ENCODE results near the gene SPRED2.

The SPRED2 gene

DNA sequence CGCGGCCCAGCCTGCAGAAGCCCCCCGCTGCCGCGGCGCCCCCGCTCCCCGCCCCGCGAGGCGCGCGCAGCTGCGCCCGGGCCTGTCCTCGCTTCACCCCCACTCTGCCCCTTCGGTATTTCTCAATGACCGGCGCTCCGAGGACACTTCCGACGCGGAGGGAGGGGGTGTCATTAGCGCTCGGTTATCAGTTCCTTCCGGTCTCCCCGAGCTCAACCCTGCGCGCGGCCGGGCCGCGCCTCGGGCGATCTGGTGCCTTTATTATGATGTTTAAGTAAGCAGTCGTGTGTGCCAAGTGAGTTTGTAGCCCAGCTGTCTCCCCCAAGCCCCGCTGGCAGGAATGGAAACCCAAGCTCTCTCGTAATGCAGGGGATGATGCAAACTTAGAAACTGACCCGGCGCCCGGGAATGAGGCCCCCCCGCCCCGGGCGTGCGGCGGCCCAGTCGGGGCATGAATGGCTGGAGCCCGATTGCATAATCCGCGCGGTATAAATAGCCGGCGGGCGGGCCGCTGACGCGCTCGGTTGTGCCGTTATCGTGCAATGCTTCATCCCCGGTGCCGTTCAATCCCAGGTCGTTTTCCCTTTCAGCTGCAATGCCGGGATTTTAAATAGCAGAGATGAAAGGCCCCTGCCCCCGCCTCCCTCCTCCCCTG is 3.9 kb upstream of the SPRED2 start:
- H3K4me2 ChIP-seq, result peak overlapping the region; percentile 76 to 93 (median 88)
- H3K9me3 ChIP-seq (replicated peaks in 1 of 11), result no peaks in the 10 kb centered on the region
- peaks cover 24 to 48% (median 44%) of the 10 kb centered on the region in 10 experiments for H3K4me1 ChIP-seq
- peak overlapping the region; percentile 85 to 97 (median 91) for H3K27ac ChIP-seq
- no peaks in the 10 kb centered on the region for H3K27me3 ChIP-seq
- TF ChIP-seq Cebpa-rat (IDR thresholded peaks at IDR 0.05), result peak; percentile 73 to 97 (median 89); a peak in 21 of 22 replicates
- no peaks in the 10 kb centered on the region for H3K36me3 ChIP-seq
- H4K20me1 ChIP-seq, result peaks cover 0 to 4% (median 2%) of the 10 kb centered on the region in 11 experiments; a peak in 8 of 22 replicates
- H3K4me3 ChIP-seq, result peak overlapping the region; percentile 61 to 79 (median 67)
- H3K9ac ChIP-seq, result peak overlapping the region; percentile 81 to 95 (median 89)

DNA sequence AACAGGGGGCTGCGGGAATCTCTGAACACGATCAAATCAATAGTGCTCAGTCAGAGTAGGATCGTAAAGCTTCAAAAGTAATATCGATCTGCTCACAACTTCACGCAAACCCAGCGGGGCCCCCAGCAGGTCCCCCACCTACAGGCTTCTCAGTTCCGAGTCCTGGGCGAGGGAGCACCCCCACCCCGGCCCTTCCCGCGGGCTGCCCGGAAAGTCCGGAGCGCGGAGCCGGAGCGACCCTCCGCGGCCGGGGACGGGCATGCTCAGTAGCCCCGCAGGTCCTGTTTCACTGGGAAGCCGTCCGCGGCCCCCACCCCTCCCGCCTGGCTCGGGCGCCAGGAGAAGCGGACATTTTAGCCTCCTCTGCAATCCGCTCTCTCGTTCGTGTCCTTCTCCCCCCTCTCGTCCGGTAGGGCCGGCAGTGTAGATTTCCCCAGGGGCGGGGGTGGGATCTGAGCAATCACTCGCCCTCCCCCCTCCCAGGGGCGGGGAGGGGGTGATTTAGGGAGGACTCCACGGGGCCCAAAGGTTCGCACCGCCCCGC is 3.3 kb upstream of the SPRED2 start:
- Histone ChIP-seq H4K20me1 (peaks cover 3 to 10% (median 8%) of the 10 kb centered on the region in 11 experiments; a peak in 20 of 22 replicates), H3K4me3 (peak overlapping the region; percentile 61 to 79 (median 67)), H3K9ac (peak overlapping the region; percentile 81 to 95 (median 89)), H3K4me1 (peaks cover 24 to 49% (median 44%) of the 10 kb centered on the region in 10 experiments), H3K4me2 (peak overlapping the region; percentile 76 to 93 (median 88)), H3K9me3 (replicated peaks in 1 of 11) (no peaks in the 10 kb centered on the region), H3K27me3 (no peaks in the 10 kb centered on the region), H3K36me3 (no peaks in the 10 kb centered on the region), H3K27ac (peak overlapping the region; percentile 85 to 97 (median 91))
- no peak for TF ChIP-seq Cebpa-rat (IDR thresholded peaks at IDR 0.05)

- H3K4me3 ChIP-seq, result peak overlapping the region in 9 of 10 experiments; percentile 61 to 79 (median 67); a peak in 16 of 20 replicates
Observed at GRCh38 chr2:65434592-65435241, 2.3 kb upstream of the SPRED2 start.

GRCh38 chr2:65431421-65432226 is 775 bp downstream of the SPRED2 start:
- Histone ChIP-seq H3K27me3 (no peaks in the 10 kb centered on the region; a peak in 1 of 22 replicates), H3K9ac (peak overlapping the region; percentile 78 to 94 (median 90)), H3K9me3 (replicated peaks in 1 of 11) (no peaks in the 10 kb centered on the region), H3K4me3 (peak overlapping the region; percentile 84 to 96 (median 92)), H4K20me1 (peaks cover 44 to 51% (median 49%) of the 10 kb centered on the region in 11 experiments), H3K36me3 (peaks cover 0 to 6% (median 0%) of the 10 kb centered on the region in 11 experiments; a peak in 3 of 22 replicates), H3K4me2 (peak overlapping the region; percentile 90 to 98 (median 98)), H3K4me1 (peaks cover 24 to 44% (median 37%) of the 10 kb centered on the region in 10 experiments), H3K27ac (peak overlapping the region; percentile 73 to 91 (median 86))
- no peak for TF ChIP-seq Cebpa-rat (IDR thresholded peaks at IDR 0.05)

More at GRCh38 chr2:65434592-65435241, 2.3 kb upstream of the SPRED2 start:
- Histone ChIP-seq H3K4me2 (peak overlapping the region; percentile 76 to 93 (median 88)), H3K27me3 (no peaks in the 10 kb centered on the region; a peak in 1 of 22 replicates), H4K20me1 (peaks cover 13 to 20% (median 18%) of the 10 kb centered on the region in 11 experiments), H3K9ac (peak overlapping the region in 6 of 11 experiments; percentile 81 to 95 (median 88); a peak in 12 of 22 replicates), H3K9me3 (replicated peaks in 1 of 11) (no peaks in the 10 kb centered on the region), H3K4me1 (peaks cover 32 to 58% (median 53%) of the 10 kb centered on the region in 10 experiments), H3K27ac (peak overlapping the region in 5 of 11 experiments; percentile 90 to 97 (median 92); a peak in 8 of 22 replicates), H3K36me3 (peaks cover 0 to 4% (median 0%) of the 10 kb centered on the region in 11 experiments; a peak in 2 of 22 replicates)
- TF ChIP-seq Cebpa-rat (IDR thresholded peaks at IDR 0.05), result no peak

DNA sequence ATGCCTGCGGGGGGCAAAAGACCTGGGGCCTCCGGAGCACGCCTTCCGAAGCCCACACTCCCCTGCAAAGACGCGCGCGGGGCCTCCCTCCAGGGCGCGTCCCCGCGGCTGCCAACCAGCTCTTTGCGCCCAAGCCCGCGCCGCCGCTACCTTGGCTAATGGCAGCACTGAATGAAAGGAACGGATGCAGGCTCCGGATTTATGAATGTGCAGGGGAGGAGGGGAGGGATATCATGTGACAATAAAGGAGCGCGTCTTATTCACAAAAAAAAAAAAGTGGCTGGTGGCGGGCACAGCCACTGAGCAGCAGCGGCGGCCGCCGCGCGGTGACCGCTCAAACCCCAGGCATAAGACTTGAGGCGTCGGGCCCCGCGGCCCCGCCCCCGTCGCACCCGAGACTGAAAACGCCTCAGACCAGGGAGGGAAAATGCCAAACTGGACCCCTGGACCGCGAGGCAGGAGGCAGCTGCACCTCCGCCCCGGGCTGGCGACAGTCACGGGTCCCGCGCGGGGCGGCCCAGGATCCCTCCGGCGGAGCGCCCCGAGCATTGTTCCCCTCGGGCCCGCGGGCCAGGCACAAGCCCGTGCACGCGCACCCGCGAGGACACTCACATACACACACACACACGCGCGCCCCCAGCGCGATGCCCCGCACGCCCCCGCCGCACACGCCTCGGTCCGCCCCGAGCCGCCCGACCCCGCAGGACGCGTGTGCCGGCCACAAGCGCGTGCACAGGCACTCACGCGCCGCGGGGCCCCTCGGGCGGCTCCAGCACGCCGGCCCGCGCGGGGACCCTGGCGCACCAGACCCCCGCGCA is 1.6 kb downstream of the SPRED2 start:
- H3K36me3 ChIP-seq, result peaks cover 0 to 6% (median 0%) of the 10 kb centered on the region in 11 experiments; a peak in 3 of 22 replicates
- H3K9me3 ChIP-seq (replicated peaks in 1 of 11), result no peaks in the 10 kb centered on the region
- no peak for TF ChIP-seq Cebpa-rat (IDR thresholded peaks at IDR 0.05)
- peaks cover 24 to 41% (median 37%) of the 10 kb centered on the region in 10 experiments for H3K4me1 ChIP-seq
- H3K4me3 ChIP-seq, result peak overlapping the region; percentile 84 to 96 (median 92)
- peak overlapping the region; percentile 90 to 98 (median 98) for H3K4me2 ChIP-seq
- peak overlapping the region; percentile 73 to 91 (median 86); a peak in 21 of 22 replicates for H3K27ac ChIP-seq
- no peaks in the 10 kb centered on the region; a peak in 1 of 22 replicates for H3K27me3 ChIP-seq
- H3K9ac ChIP-seq, result peak overlapping the region; percentile 78 to 94 (median 90)
- peaks cover 52 to 59% (median 57%) of the 10 kb centered on the region in 11 experiments for H4K20me1 ChIP-seq

DNA sequence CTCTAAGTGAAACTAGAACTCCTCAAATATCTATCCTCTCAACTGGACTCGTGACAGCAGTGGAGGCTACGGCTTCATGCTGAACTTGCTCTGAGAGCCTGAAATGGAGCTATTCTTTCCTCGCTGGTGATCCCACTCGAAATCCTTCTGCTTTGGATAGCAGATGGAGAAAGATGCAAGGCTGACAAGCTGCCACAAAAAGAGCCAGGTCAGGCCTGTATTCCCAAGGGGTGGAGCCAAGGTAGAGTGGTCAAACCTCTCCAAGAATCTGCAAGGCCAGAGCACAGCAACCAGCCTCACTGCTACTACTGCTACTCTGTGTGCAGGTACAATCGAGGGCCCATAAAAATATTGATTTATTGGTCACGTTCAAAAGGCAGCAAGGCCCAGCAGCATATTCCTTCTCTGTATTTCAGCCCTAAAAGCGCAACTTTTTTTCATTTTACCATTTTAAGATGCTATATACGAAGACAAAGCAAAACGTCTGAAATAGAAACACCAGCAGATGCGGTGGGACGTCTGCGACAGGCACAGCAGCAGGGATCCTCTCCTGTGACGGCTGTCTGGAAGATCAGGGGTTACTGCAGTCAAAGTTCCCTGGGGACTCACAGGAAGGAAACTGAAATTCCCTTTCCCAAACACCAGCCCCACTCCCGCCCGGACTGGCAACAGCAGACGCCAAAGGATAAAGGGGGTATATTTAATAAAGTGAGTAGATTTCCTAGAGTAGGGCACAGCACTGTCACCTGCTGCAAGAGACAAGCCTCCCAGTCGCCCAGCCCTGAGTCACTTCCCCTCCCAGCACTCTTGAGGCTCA is 2.4 kb downstream of the SPRED2 start:
- no peaks in the 10 kb centered on the region for H3K9me3 ChIP-seq (replicated peaks in 1 of 11)
- H3K36me3 ChIP-seq, result peaks cover 0 to 6% (median 0%) of the 10 kb centered on the region in 11 experiments; a peak in 3 of 22 replicates
- peak overlapping the region in 5 of 11 experiments; percentile 84 to 91 (median 86); a peak in 7 of 22 replicates for H3K27ac ChIP-seq
- peaks cover 60 to 66% (median 63%) of the 10 kb centered on the region in 11 experiments for H4K20me1 ChIP-seq
- TF ChIP-seq Cebpa-rat (IDR thresholded peaks at IDR 0.05), result no peak
- peak overlapping the region; percentile 78 to 94 (median 90); a peak in 20 of 22 replicates for H3K9ac ChIP-seq
- no peaks in the 10 kb centered on the region; a peak in 1 of 22 replicates for H3K27me3 ChIP-seq
- peak overlapping the region; percentile 84 to 96 (median 92) for H3K4me3 ChIP-seq
- H3K4me2 ChIP-seq, result peak overlapping the region; percentile 90 to 98 (median 98)
- H3K4me1 ChIP-seq, result peaks cover 23 to 42% (median 33%) of the 10 kb centered on the region in 10 experiments

- H3K4me3 ChIP-seq, result no peak overlapping the region
- peaks cover 84 to 91% (median 87%) of the 10 kb centered on the region in 11 experiments for H4K20me1 ChIP-seq
- no peak for TF ChIP-seq Cebpa-rat (IDR thresholded peaks at IDR 0.05)
Observed at GRCh38 chr2:65427532-65427931, 4.9 kb downstream of the SPRED2 start.

More at GRCh38 chr2:65427532-65427931, 4.9 kb downstream of the SPRED2 start:
- H3K9me3 ChIP-seq (replicated peaks in 1 of 11), result no peaks in the 10 kb centered on the region
- H3K4me2 ChIP-seq, result no peak overlapping the region
- no peak overlapping the region for H3K27ac ChIP-seq
- H3K36me3 ChIP-seq, result peaks cover 0 to 6% (median 0%) of the 10 kb centered on the region in 11 experiments; a peak in 4 of 22 replicates
- no peaks in the 10 kb centered on the region; a peak in 2 of 22 replicates for H3K27me3 ChIP-seq
- H3K9ac ChIP-seq, result no peak overlapping the region
- peaks cover 8 to 21% (median 13%) of the 10 kb centered on the region in 10 experiments; a peak in 18 of 20 replicates for H3K4me1 ChIP-seq

All from BLaER1 treated with 17β-estradiol and CSF1 and Interleukin-3, amounts not matched to agents 10 nM and 100 nM (cell line).